Colonic mucosa (tissue), 4 donors: ENCODE data around the gene STOX1. TPM values are rescaled to one million over a fixed set of nuclear protein-coding genes. Genes with fewer than 3 reads are reported as not detected.

Experiments used
- DNase-seq: peaks from one replicate; pipeline ENCODE4 v3.0.0-alpha.2; 2020
- H3K27ac ChIP-seq: fragments of 200-600 bp; one replicate; pipeline ENCODE4 v1.8.0; 2021
- H3K27me3 ChIP-seq: fragments of 200-600 bp; one replicate; pipeline ENCODE4 v1.8.0; 2021
- H3K36me3 ChIP-seq: fragments of 200-600 bp; one replicate; pipeline ENCODE4 v1.8.0; 2021
- H3K4me1 ChIP-seq: fragments of 200-600 bp; one replicate; pipeline ENCODE4 v1.8.0; 2021; ENCODE audit warnings: mild to moderate bottlenecking
- H3K4me3 ChIP-seq: fragments of 200-600 bp; one replicate; pipeline ENCODE4 v1.8.0; 2021
- H3K9ac ChIP-seq, 2 donors: one replicate each; pipeline ENCODE4 v1.7.0; 2013; ENCODE audit warnings: control low read depth in 2 of 2, low read depth in 2 of 2, low read length in 2 of 2
- H3K9me3 ChIP-seq: fragments of 200-600 bp; one replicate; pipeline ENCODE4 v1.8.0; 2021
- CTCF ChIP-seq: fragments of 200-600 bp; IDR thresholded peaks from one replicate; pipeline ENCODE4 v1.8.0; 2022; ENCODE audit warnings: antibody characterized with exemption, mild to moderate bottlenecking
- intact Hi-C: fragments of 100-400 bp; cut with DNase I; formaldehyde crosslinking; loops from one replicate; pipeline ENCODE4 v1.14.1; 2022
- total RNA-seq, 2 donors: library from RNA; stranded (reverse); fragmentation: NEBNext Ultra II Directional in 1 of 2; extraction: Animal tissue kit (Norgen Biotek cat#: 25700) in 1 of 2; gene quantifications; one replicate each; pipeline ENCODE4 v1.2.1, GENCODE V29; 2021
- donor health status: healthy.
- donor health status: DM: no; HTN: no; CAD: no.
- donor health status: DM: no; HTN: no; CAD: no.

STOX1 gene
- total RNA-seq, 2 donors from 2014 or later: 0.74 to 3.2 TPM

GRCh38 chr10:68790476-68790875, 36.9 kb upstream of the STOX1 start:
- Histone ChIP-seq H3K27ac (no peak overlapping the region), H3K9me3 (no peaks in the 10 kb centered on the region), H3K9ac (no peak overlapping the region), H3K36me3 (peaks cover 27% of the 10 kb centered on the region), H3K4me1 (no peaks in the 10 kb centered on the region), H3K27me3 (no peaks in the 10 kb centered on the region), H3K4me3 (no peak overlapping the region)
- DNase-seq: no peak
- no peak for TF ChIP-seq CTCF
- intact Hi-C loops: loop anchor here (5.0 kb wide), 1 partner anchor 107 kb away; no protein-coding TSS in a partner anchor

GRCh38 chr10:68792115-68792514, 35.2 kb upstream of the STOX1 start:
- intact Hi-C loops: loop anchor here (5.0 kb wide), 1 partner anchor 105 kb away; no protein-coding TSS in a partner anchor
- Histone ChIP-seq H3K36me3 (peaks cover 23% of the 10 kb centered on the region), H3K4me3 (no peak overlapping the region), H3K4me1 (no peaks in the 10 kb centered on the region), H3K27me3 (no peaks in the 10 kb centered on the region), H3K9ac (no peak overlapping the region), H3K9me3 (no peaks in the 10 kb centered on the region), H3K27ac (no peak overlapping the region)
- no peak for TF ChIP-seq CTCF
- no peak for DNase-seq

GRCh38 chr10:68795886-68796532, 31.3 kb upstream of the STOX1 start:
- no peak overlapping the region for H3K4me3 ChIP-seq
- no peak overlapping the region for H3K27ac ChIP-seq
- no peak for TF ChIP-seq CTCF
- H3K9me3 ChIP-seq: no peaks in the 10 kb centered on the region
- H3K36me3 ChIP-seq: peaks cover 3% of the 10 kb centered on the region
- intact Hi-C loops: no loop called here
- H3K9ac ChIP-seq: no peak overlapping the region
- no peaks in the 10 kb centered on the region for H3K27me3 ChIP-seq
- no peaks in the 10 kb centered on the region for H3K4me1 ChIP-seq
- no peak for DNase-seq

- no peak overlapping the region for H3K4me3 ChIP-seq
- H3K4me1 ChIP-seq: no peaks in the 10 kb centered on the region
- H3K27ac ChIP-seq: no peak overlapping the region
- DNase-seq: no peak
- no peaks in the 10 kb centered on the region for H3K27me3 ChIP-seq
- no peaks in the 10 kb centered on the region for H3K36me3 ChIP-seq
- no peaks in the 10 kb centered on the region for H3K9me3 ChIP-seq
- intact Hi-C loops: no loop called here
- no peak for TF ChIP-seq CTCF
- no peak overlapping the region for H3K9ac ChIP-seq
Measured at GRCh38 chr10:68796605-68797004, 30.7 kb upstream of the STOX1 start.

- H3K9me3 ChIP-seq: no peaks in the 10 kb centered on the region
- no peak overlapping the region for H3K9ac ChIP-seq
- no peaks in the 10 kb centered on the region for H3K36me3 ChIP-seq
- no peaks in the 10 kb centered on the region for H3K27me3 ChIP-seq
- TF ChIP-seq CTCF: no peak
- intact Hi-C loops: no loop called here
- no peak for DNase-seq
- no peak overlapping the region for H3K4me3 ChIP-seq
- H3K27ac ChIP-seq: no peak overlapping the region
- H3K4me1 ChIP-seq: no peaks in the 10 kb centered on the region
Measured at GRCh38 chr10:68800211-68800610, 27.1 kb upstream of the STOX1 start.
